Calu3 (cell line): ENCODE results near the gene NPHP4. TPM values are rescaled to one million over a fixed set of nuclear protein-coding genes. Genes with fewer than 3 reads are reported as not detected.

Experiments
- BruUV-seq: library from RNA; stranded (reverse); fragments of 400-500 nt; replicated peaks from 2 replicates; lab custom pipeline; 2021; lab: Mats Ljungman, UMichigan
- CTCF ChIA-PET: fragments of 300-600 bp; sonication (Branson Sonifier 250); formaldehyde crosslinking; loops from one replicate; lab custom pipeline; 2022; ENCODE audit warnings: antibody characterized with exemption; lab: Charles Lee
- DNase-seq: peaks from one replicate; pipeline ENCODE4 v3.0.0; 2022
- H3K27ac Mint-ChIP-seq: one replicate; pipeline ENCODE4 v1.8.0; 2022; ENCODE audit warnings: mixed read lengths; ENCODE audit not compliant: unreplicated experiment
- H3K27me3 Mint-ChIP-seq: one replicate; pipeline ENCODE4 v1.8.0; 2022; ENCODE audit warnings: mixed read lengths; ENCODE audit not compliant: unreplicated experiment
- H3K36me3 Mint-ChIP-seq: one replicate; pipeline ENCODE4 v1.8.0; 2022; ENCODE audit warnings: mild to moderate bottlenecking, moderate library complexity, mixed read lengths; ENCODE audit not compliant: insufficient read depth, unreplicated experiment
- H3K4me1 Mint-ChIP-seq: one replicate; pipeline ENCODE4 v1.8.0; 2022; ENCODE audit warnings: mild to moderate bottlenecking, low read depth, mixed read lengths; ENCODE audit not compliant: unreplicated experiment
- H3K4me3 Mint-ChIP-seq: one replicate; pipeline ENCODE4 v1.8.0; 2022; ENCODE audit warnings: mild to moderate bottlenecking, low read depth, moderate library complexity, mixed read lengths; ENCODE audit not compliant: unreplicated experiment
- H3K9me3 Mint-ChIP-seq: one replicate; pipeline ENCODE4 v1.8.0; 2022; ENCODE audit warnings: low read depth, mixed read lengths; ENCODE audit not compliant: unreplicated experiment
- intact Hi-C: fragments of 100-400 bp; cut with micrococcal nuclease; formaldehyde crosslinking; loops from one replicate; pipeline ENCODE4 v1.10.0; 2022; ENCODE audit not compliant: unreplicated experiment
- total RNA-seq: library from RNA; stranded (reverse); gene quantifications from 2 replicates; pipeline ENCODE4 v1.2.3, GENCODE V29; 2022
- TF ChIP-seq, protein P1 (sequence below): fragments of 200-600 bp; IDR thresholded peaks from one replicate; pipeline ENCODE4 v1.8.0; 2022; ENCODE audit warnings: antibody characterized with exemption; ENCODE audit not compliant: unreplicated experiment

Gene NPHP4
- total RNA-seq, 1 experiment from 2014 or later = 11.1 TPM

DNA sequence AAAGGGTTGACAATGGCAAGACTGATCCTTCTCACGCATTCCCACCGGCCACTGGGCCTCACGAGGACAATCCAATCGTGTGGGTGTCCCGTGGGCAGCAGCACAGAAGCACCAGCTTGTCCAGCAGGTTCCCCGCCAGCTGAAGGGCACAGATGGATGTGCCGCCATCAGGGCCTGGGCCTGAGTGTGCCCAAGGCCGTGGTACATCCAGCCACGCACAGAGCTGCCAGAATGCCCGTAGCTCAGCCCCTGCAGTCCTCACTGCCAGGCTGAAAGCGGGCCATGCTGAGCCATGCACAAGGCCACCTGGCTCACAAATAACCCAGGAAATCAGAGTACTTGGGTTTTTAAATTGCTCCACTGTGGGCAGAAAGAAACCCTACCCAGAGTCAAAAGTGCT, 7.0 kb downstream of the NPHP4 start:
- no peak overlapping the region for H3K4me3 Mint-ChIP-seq

DNA sequence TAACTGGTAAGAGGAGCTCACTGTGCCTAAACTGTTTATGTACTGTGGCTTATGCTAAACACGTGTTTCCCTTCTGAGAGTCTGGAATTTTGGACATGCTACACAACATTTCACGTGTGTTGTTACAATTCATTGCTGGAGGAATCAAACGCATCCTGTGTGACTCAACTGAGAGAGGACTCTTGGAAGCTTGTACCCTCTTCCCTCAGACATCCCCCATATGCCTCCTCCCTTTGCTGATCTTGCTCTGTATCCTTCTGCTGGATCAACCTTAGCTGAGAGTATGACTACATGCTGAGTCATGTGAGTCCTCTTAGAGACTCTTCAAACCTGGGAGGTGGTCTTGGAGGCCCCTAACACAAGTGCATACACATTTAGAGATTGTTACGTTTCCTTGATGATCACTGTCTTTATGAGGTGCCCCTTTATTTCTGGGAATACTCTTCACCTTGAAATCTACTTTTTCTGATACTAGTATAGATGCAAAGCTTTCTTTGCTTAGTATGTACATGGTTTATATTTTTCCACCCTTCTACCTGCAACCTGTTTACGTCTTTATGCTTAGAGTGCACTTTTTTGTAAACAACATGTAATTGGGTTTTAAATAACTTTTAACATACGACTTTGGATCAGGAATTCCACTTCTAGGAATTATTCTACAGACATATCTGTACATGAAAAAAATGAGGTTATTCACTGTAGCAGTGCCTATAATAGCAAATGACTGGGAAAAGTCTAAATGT, 8.7 kb downstream of the NPHP4 start:
- Mint-ChIP-seq H3K36me3 (no peaks in the 10 kb centered on the region), H3K9me3 (no peaks in the 10 kb centered on the region), H3K4me3 (no peak overlapping the region), H3K27me3 (no peaks in the 10 kb centered on the region), H3K4me1 (no peaks in the 10 kb centered on the region), H3K27ac (no peak overlapping the region)
- DNase-seq = no peak
- BruUV-seq = no TSS peak
- TF ChIP-seq, protein P1, sequence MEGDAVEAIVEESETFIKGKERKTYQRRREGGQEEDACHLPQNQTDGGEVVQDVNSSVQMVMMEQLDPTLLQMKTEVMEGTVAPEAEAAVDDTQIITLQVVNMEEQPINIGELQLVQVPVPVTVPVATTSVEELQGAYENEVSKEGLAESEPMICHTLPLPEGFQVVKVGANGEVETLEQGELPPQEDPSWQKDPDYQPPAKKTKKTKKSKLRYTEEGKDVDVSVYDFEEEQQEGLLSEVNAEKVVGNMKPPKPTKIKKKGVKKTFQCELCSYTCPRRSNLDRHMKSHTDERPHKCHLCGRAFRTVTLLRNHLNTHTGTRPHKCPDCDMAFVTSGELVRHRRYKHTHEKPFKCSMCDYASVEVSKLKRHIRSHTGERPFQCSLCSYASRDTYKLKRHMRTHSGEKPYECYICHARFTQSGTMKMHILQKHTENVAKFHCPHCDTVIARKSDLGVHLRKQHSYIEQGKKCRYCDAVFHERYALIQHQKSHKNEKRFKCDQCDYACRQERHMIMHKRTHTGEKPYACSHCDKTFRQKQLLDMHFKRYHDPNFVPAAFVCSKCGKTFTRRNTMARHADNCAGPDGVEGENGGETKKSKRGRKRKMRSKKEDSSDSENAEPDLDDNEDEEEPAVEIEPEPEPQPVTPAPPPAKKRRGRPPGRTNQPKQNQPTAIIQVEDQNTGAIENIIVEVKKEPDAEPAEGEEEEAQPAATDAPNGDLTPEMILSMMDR = no peak
- intact Hi-C loops = no loop called here
- CTCF ChIA-PET = no interaction called here

More for the DNA sequence above, 7.0 kb downstream of the NPHP4 start:
- Mint-ChIP-seq H3K27me3 (no peaks in the 10 kb centered on the region), H3K27ac (no peak overlapping the region), H3K36me3 (no peaks in the 10 kb centered on the region), H3K9me3 (no peaks in the 10 kb centered on the region), H3K4me1 (no peaks in the 10 kb centered on the region)
- DNase-seq = no peak
- BruUV-seq = no TSS peak
- CTCF ChIA-PET = no interaction called here
- intact Hi-C loops = no loop called here
- TF ChIP-seq, protein P1 = no peak

DNA sequence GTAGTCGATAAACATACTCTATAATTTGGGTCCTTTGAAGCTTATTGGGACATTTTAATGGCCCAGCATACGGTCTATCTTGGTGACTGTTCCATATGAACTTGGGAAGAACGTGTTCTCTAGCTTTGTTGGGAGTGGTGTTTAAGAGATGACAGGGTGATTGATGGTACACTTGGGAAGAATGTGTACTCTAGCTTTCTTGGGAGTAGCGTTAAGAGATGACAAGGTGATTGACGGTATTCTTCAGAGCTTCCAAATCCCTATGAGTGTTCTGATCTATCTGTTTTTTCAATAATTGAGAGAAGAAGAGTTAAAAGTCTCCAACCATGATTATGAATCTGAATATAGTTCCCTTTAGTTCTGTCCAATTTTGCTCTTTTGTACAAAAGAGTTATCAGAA, 9.4 kb downstream of the NPHP4 start:
- CTCF ChIA-PET = no interaction called here

DNA sequence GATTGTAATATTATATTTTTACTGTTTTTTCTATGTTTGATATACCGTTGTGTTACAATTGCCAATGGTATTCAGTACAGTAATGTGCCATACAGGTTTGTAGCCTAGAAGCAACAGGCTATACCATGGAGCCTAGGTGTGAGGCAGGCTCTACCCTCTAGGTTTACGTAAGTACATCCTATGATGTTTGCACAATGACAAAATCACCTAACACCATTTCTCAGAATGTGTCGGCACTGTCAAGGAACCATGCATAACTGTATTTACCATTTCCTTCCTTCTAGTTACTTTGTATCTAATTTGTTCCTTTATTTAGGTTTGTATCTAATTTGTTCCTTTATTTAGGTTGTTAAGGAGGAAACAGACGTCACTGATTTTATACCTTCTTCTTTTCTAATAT, 9.9 kb downstream of the NPHP4 start:
- H3K4me1 Mint-ChIP-seq = no peaks in the 10 kb centered on the region
- intact Hi-C loops = no loop called here
- no peak overlapping the region for H3K4me3 Mint-ChIP-seq
- no peaks in the 10 kb centered on the region for H3K27me3 Mint-ChIP-seq
- no peaks in the 10 kb centered on the region for H3K9me3 Mint-ChIP-seq
- TF ChIP-seq, protein P1 = no peak
- H3K36me3 Mint-ChIP-seq = peaks cover 5% of the 10 kb centered on the region
- DNase-seq = no peak
- no TSS peak for BruUV-seq
- CTCF ChIA-PET = no interaction called here
- H3K27ac Mint-ChIP-seq = no peak overlapping the region

More for the DNA sequence above, 9.4 kb downstream of the NPHP4 start:
- Mint-ChIP-seq H3K4me3 (no peak overlapping the region), H3K27ac (no peak overlapping the region), H3K36me3 (no peaks in the 10 kb centered on the region), H3K9me3 (no peaks in the 10 kb centered on the region), H3K4me1 (no peaks in the 10 kb centered on the region), H3K27me3 (no peaks in the 10 kb centered on the region)
- DNase-seq = no peak
- BruUV-seq = no TSS peak
- TF ChIP-seq, protein P1 = no peak
- intact Hi-C loops = no loop called here
